ENCODE results near the gene ZSWIM6. TPM values are rescaled to one million over a fixed set of nuclear protein-coding genes. Genes with fewer than 3 reads are reported as not detected.

The ZSWIM6 gene
- polyA plus RNA-seq, 3 donors = 1.7 to 33.5 (median 2.7) TPM

GRCh38 chr5:61449804-61450492 lies 117.9 kb downstream of the ZSWIM6 start:
- H3K27ac ChIP-seq (ENCODE audit: low read depth in 1 of 2, low read length in 2 of 2) = no peak overlapping the region

More at GRCh38 chr5:61449804-61450492, 117.9 kb downstream of the ZSWIM6 start:
- Histone ChIP-seq H3K4me1 (ENCODE audit: control insufficient read depth in 1 of 2, insufficient read depth in 2 of 2, low read length in 2 of 2) (peaks cover 4% of the 10 kb centered on the region in 2 donors), H3K9me3 (replicated peaks in 1 of 2; ENCODE audit: control insufficient read depth in 1 of 2, insufficient read depth in 1 of 2, low read length in 2 of 2) (peaks cover 15 to 16% of the 10 kb centered on the region in 2 donors), H3K4me3 (replicated peaks in 1 of 3; ENCODE audit: low read depth in 2 of 3, low read length in 3 of 3) (no peak overlapping the region), H3K9ac (ENCODE audit: insufficient read depth, low read length, poor library complexity, severe bottlenecking) (no peak overlapping the region), H3K27me3 (ENCODE audit: control insufficient read depth in 2 of 2, insufficient read depth in 2 of 2, low read length in 2 of 2) (no peaks in the 10 kb centered on the region), H3K36me3 (replicated peaks in 1 of 2; ENCODE audit: control insufficient read depth in 1 of 2, insufficient read depth in 2 of 2, low read length in 2 of 2) (peaks cover 0 to 19% of the 10 kb centered on the region in 2 donors), H3K4me2 (replicated peaks; ENCODE audit: extremely low read depth, low read length, poor library complexity, severe bottlenecking) (no peak overlapping the region), H2AFZ (ENCODE audit: insufficient read depth, low read depth, low read length, poor library complexity, severe bottlenecking) (no peak overlapping the region), H3K79me2 (ENCODE audit: insufficient read depth, low read length) (peaks cover 98% of the 10 kb centered on the region), H4K20me1 (ENCODE audit: insufficient read depth, low read length) (peaks cover 100% of the 10 kb centered on the region)
- no CpG with 5 or more reads among the region's 2 CpGs for WGBS (ENCODE audit: insufficient coverage)
- Mint-ChIP-seq H3K27me3 (ENCODE audit: low read depth in 3 of 3) (no peaks in the 10 kb centered on the region), H3K36me3 (peaks cover 5 to 12% of the 10 kb centered on the region in 2 donors), H3K9me3 (peaks cover 5 to 18% (median 11%) of the 10 kb centered on the region in 7 donors), H3K4me1 (peaks cover 10% of the 10 kb centered on the region), H3K27ac (peak overlapping the region in 1 of 7 donors; percentile 73), H3K4me3 (no peak overlapping the region)
- intact Hi-C loops (cut with micrococcal nuclease) = no loop called here
- no peak for DNase-seq
- TF ChIP-seq CTCF (IDR thresholded peaks at IDR 0.05) = no peak
